HepG2 (cell line): Measurements from ENCODE around the gene LEPROT. TPM values are rescaled to one million over a fixed set of nuclear protein-coding genes. Genes with fewer than 3 reads are reported as not detected.

Source experiments
- ARNT ChIP-seq: fragments of 450-650 bp; IDR thresholded peaks from 2 replicates; pipeline ENCODE4 v1.6.1; 2017
- CEBPG ChIP-seq: IDR thresholded peaks from 2 replicates; pipeline ENCODE4 v1.6.1; 2016
- EP300 ChIP-seq, 3 experiments: sonication (generic) in 1 of 3; formaldehyde crosslinking in 1 of 3; IDR thresholded peaks; 2 replicates each; pipeline versions ENCODE4 v1.5.1 to v1.6.1; 2011 to 2020; ENCODE audit warnings: low read depth in 2 of 3, low read length in 2 of 3, borderline replicate concordance in 1 of 3, improper control_type of control experiment in 1 of 3, mild to moderate bottlenecking in 1 of 3, missing genetic modification reagents in 1 of 3, moderate library complexity in 1 of 3
- FOXP1 ChIP-seq, 2 experiments: fragments of 450-650 bp in 1 of 2; IDR thresholded peaks; 2 replicates each; pipeline ENCODE4 v1.6.1; 2017 to 2018; ENCODE audit warnings: antibody characterized with exemption in 1 of 2
- MEIS1 ChIP-seq: sonication (generic); formaldehyde crosslinking; IDR thresholded peaks from 2 replicates; pipeline ENCODE4 v1.9.0; 2021; ENCODE audit warnings: mild to moderate bottlenecking, missing genetic modification reagents, moderate library complexity, borderline replicate concordance
- NR2F1 ChIP-seq, 2 experiments: fragments of 450-650 bp in 1 of 2; formaldehyde crosslinking in 1 of 2; IDR thresholded peaks; 2 replicates each; pipeline versions ENCODE4 v1.5.0 to v1.6.1; 2016 to 2020; ENCODE audit warnings: mild to moderate bottlenecking in 1 of 2, missing compliant biosample characterization in 1 of 2, missing genetic modification reagents in 1 of 2, moderate library complexity in 1 of 2
- PAXIP1 ChIP-seq: sonication (generic); formaldehyde crosslinking; conservative IDR thresholded peaks from 2 replicates; pipeline ENCODE4 v1.4.0; 2020; ENCODE audit warnings: mild to moderate bottlenecking, missing genetic modification reagents, moderate library complexity
- RFXANK ChIP-seq: IDR thresholded peaks from 2 replicates; pipeline ENCODE4 v1.6.1; 2016
- SNAPC4 ChIP-seq: sonication (generic); formaldehyde crosslinking; IDR thresholded peaks from 2 replicates; pipeline ENCODE4 v1.4.0; 2020; ENCODE audit warnings: mild to moderate bottlenecking, missing genetic modification reagents
- SUZ12 ChIP-seq: fragments of 150-350 bp; IDR thresholded peaks from 2 replicates; pipeline ENCODE4 v1.6.1; 2014; ENCODE audit warnings: low read depth, low read length
- TRIM24 ChIP-seq: sonication (generic); formaldehyde crosslinking; IDR thresholded peaks from 2 replicates; pipeline ENCODE4 v1.8.0; 2022; ENCODE audit warnings: mild to moderate bottlenecking, missing genetic modification reagents
- WIZ ChIP-seq: sonication (generic); formaldehyde crosslinking; IDR thresholded peaks from 2 replicates; pipeline ENCODE4 v1.5.1; 2020; ENCODE audit warnings: mild to moderate bottlenecking, missing genetic modification reagents
- ZFP91 ChIP-seq: sonication (generic); formaldehyde crosslinking; IDR thresholded peaks from 2 replicates; pipeline ENCODE4 v1.9.0; 2022; ENCODE audit warnings: missing genetic modification reagents, mild to moderate bottlenecking, borderline replicate concordance
- ZNF101 ChIP-seq: sonication (generic); formaldehyde crosslinking; IDR thresholded peaks from 2 replicates; pipeline ENCODE4 v1.4.0; 2020; ENCODE audit warnings: mild to moderate bottlenecking, low read depth, missing genetic modification reagents, borderline replicate concordance
- ZNF232 ChIP-seq: sonication (generic); formaldehyde crosslinking; IDR thresholded peaks from 2 replicates; pipeline ENCODE4 v1.4.0; 2020; ENCODE audit warnings: missing genetic modification reagents, borderline replicate concordance
- ZNF564 ChIP-seq: sonication (generic); formaldehyde crosslinking; IDR thresholded peaks from 2 replicates; pipeline ENCODE4 v1.8.1; 2023; ENCODE audit warnings: mild to moderate bottlenecking, missing genetic modification reagents
- ZNF678 ChIP-seq: sonication (generic); formaldehyde crosslinking; IDR thresholded peaks from 2 replicates; pipeline ENCODE4 v1.4.0; 2020; ENCODE audit warnings: mild to moderate bottlenecking, missing genetic modification reagents
- ZNF703 ChIP-seq: sonication (generic); formaldehyde crosslinking; IDR thresholded peaks from 2 replicates; pipeline ENCODE4 v1.5.1; 2020; ENCODE audit warnings: missing genetic modification reagents, mild to moderate bottlenecking, moderate library complexity, borderline replicate concordance
- polyA plus RNA-seq, 8 experiments: library from polyadenylated mRNA; depleted of rRNA in 3 of 8; stranded (reverse) in 7 of 8; unstranded in 1 of 8; fragments of >200 nt; fragmentation: Illumina TruSeq in 4 of 8; extraction: Trizol in 4 of 8; gene quantifications; 2 replicates each; pipeline versions ENCODE4 v1.2.1 to v1.2.3, GENCODE V29; 2011 to 2016; ENCODE audit warnings: low read depth in 4 of 8, missing spikeins in 1 of 8, mixed read lengths in 1 of 8; ENCODE audit not compliant: insufficient read depth in 1 of 8
- total RNA-seq, 5 experiments: library from RNA; depleted of rRNA; stranded (reverse); fragments of >200 nt; fragmentation: Illumina TruSeq; extraction: Trizol; gene quantifications; 2 replicates each; pipeline ENCODE4 v1.2.3, GENCODE V29; 2016; ENCODE audit warnings: low read depth in 1 of 5
- TF ChIP-seq, protein P1 (sequence below): sonication (generic); formaldehyde crosslinking; IDR thresholded peaks from 2 replicates; pipeline ENCODE4 v1.8.1; 2023; ENCODE audit warnings: mild to moderate bottlenecking, inconsistent platforms, moderate library complexity, missing genetic modification reagents, borderline replicate concordance

Gene LEPROT
- total and polyA plus RNA-seq, 2 of the 13 experiments (the other 11 are each of a cell fraction or from before 2014, with no cell fraction given): 36.8 to 51.4 TPM

DNA sequence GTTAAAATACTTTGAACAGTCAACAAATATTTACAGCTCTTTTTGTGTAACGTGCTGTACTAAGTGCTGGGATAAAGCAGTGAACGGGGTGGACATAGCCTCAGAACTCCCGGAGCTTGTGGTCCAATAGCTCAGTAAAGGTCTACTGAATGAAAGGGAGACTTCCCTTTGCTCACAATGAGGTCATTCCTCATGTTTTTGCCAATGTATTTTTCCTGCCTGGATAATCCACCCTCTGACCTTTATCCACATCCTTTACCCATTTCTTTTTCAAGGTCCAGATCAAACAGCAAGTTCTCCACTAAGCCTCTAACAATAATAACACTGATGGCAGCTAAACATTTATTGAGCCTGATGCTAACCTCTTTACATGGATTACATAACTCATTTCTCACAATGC is 55.9 kb downstream of the LEPROT start (continued):
- TF ChIP-seq ARNT (no peak), ZNF564 (no peak), ZNF703 (no peak), WIZ (no peak), SUZ12 (no peak), PAXIP1 (CRISPR knock-in tag) (peak; percentile 88), MEIS1 (no peak), NR2F1 (CRISPR knock-in tag; IDR thresholded peaks at IDR 0.05) (peak in 1 of 2 experiments; percentile 65; a peak in 1 of 4 replicates), RFXANK (CRISPR knock-in tag) (no peak), ZFP91 (no peak), FOXP1 (IDR thresholded peaks at IDR 0.05) (no peak), FOXP1 (CRISPR knock-in tag; IDR thresholded peaks at IDR 0.05) (peak; percentile 61; the same call in 1 of the 2 replicates), SNAPC4 (CRISPR knock-in tag) (no peak), ZNF678 (CRISPR knock-in tag) (no peak), ZNF101 (no peak), TRIM24 (CRISPR knock-in tag) (no peak), EP300 (IDR thresholded peaks at IDR 0.05; ENCODE audit: low read depth in 2 of 2, low read length in 2 of 2) (peak in 1 of 2 experiments; percentile 78; a peak in 1 of 4 replicates), EP300 (CRISPR knock-in tag; IDR thresholded peaks at IDR 0.05; ENCODE audit: borderline replicate concordance) (no peak), CEBPG (CRISPR knock-in tag) (no peak), ZNF232 (CRISPR knock-in tag) (no peak)
- TF ChIP-seq, protein P1, sequence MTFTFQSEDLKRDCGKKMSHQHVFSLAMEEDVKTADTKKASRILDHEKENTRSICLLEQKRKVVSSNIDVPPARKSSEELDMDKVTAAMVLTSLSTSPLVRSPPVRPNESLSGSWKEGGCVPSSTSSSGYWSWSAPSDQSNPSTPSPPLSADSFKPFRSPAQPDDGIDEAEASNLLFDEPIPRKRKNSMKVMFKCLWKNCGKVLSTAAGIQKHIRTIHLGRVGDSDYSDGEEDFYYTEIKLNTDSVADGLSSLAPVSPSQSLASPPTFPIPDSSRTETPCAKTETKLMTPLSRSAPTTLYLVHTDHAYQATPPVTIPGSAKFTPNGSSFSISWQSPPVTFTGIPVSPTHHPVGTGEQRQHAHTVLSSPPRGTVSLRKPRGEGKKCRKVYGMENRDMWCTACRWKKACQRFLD (CRISPR knock-in tag): no peak
